HepG2 (cell line): Measurements from ENCODE around the gene CERS4. TPM values are rescaled to one million over a fixed set of nuclear protein-coding genes. Genes with fewer than 3 reads are reported as not detected.
A peak's percentile ranks its signal among the peaks of the same experiment; 100 is the strongest.

Experiments
- ATAC-seq: fragments of 200-7000 bp; cut with Tn5 transposase; 3 replicates; pipeline ENCODE4 v1.9.1; 2020; ENCODE audit warnings: mild to moderate bottlenecking, moderate library complexity
- BruUV-seq: library from RNA; stranded (reverse); fragments of 400-500 nt; replicated peaks from 2 replicates; lab custom pipeline; 2021; lab: Mats Ljungman, UMichigan
- CTCF ChIA-PET: fragments of 300-600 bp; formaldehyde crosslinking; extraction: SDS; loops from one replicate; lab custom pipeline; 2021; ENCODE audit warnings: low total read pairs, inconsistent platforms, low intra/inter-chr PET ratio; lab: Yijun Ruan, JAX
- POLR2A ChIA-PET: fragments of 350-600 bp; sonication (Branson Sonifier 250); formaldehyde crosslinking; loops from one replicate; lab custom pipeline; 2020; ENCODE audit warnings: antibody characterized with exemption, inconsistent platforms; lab: Yijun Ruan, JAX
- DNase-seq: peaks from one replicate; pipeline ENCODE4 v3.0.0-alpha.2; 2015; ENCODE audit warnings: low spot score
- FAIRE-seq: peaks from 3 replicates; lab custom pipeline; 2011; peaks lifted over from hg19 to GRCh38; lab: Jason Lieb, UNC
- H2AFZ ChIP-seq: one replicate; pipeline ENCODE4 v1.6.1; 2011; ENCODE audit warnings: low read length, inconsistent platforms
- H3K27ac ChIP-seq: fragments of 300-600 bp; 3 replicates; pipeline ENCODE4 v1.8.0; 2011; ENCODE audit warnings: mixed run types, mild to moderate bottlenecking, mixed read lengths, low read length, inconsistent platforms; ENCODE audit not compliant: insufficient read depth; ENCODE audit errors: extremely low read length
- H3K27me3 ChIP-seq, 2 experiments: fragments of 200-600 bp in 1 of 2; 2 replicates in 1 of 2; 3 replicates in 1 of 2; pipeline versions ENCODE4 v1.6.0 to v1.8.0; 2011; ENCODE audit warnings: low read length in 2 of 2, mild to moderate bottlenecking in 2 of 2, moderate library complexity in 2 of 2, inconsistent platforms in 1 of 2; ENCODE audit not compliant: insufficient read depth in 2 of 2, control insufficient read depth in 1 of 2
- H3K36me3 ChIP-seq, 2 experiments: fragments of 200-600 bp in 1 of 2; replicated peaks in 1 of 2; 2 replicates in 1 of 2; 3 replicates in 1 of 2; pipeline versions ENCODE4 v1.5.1 to v1.8.0; 2011; ENCODE audit warnings: low read length in 2 of 2, inconsistent platforms in 1 of 2; ENCODE audit not compliant: insufficient read depth in 2 of 2, control insufficient read depth in 1 of 2
- H3K4me1 ChIP-seq: 2 replicates; pipeline ENCODE4 v1.5.1; 2012; ENCODE audit warnings: low read length, inconsistent platforms; ENCODE audit not compliant: insufficient read depth
- H3K4me2 ChIP-seq: 2 replicates; pipeline ENCODE4 v1.6.0; 2011; ENCODE audit warnings: low read depth, low read length, inconsistent platforms
- H3K4me3 ChIP-seq, 3 experiments: fragments of 200-600 bp in 1 of 3; sonication (generic), shearing (Covaris generic) in 1 of 3; replicated peaks in 1 of 3; 2 replicates each; pipeline ENCODE4 v1.5.1; 2011 to 2016; ENCODE audit warnings: low read length in 3 of 3, inconsistent platforms in 2 of 3, low read depth in 2 of 3, mild to moderate bottlenecking in 2 of 3, control low read depth in 1 of 3, mixed read lengths in 1 of 3; ENCODE audit not compliant: insufficient read depth in 1 of 3
- H3K79me2 ChIP-seq: one replicate; pipeline ENCODE4 v1.6.1; 2011; ENCODE audit warnings: low read length, inconsistent platforms; ENCODE audit not compliant: insufficient read depth
- H3K9ac ChIP-seq: 2 replicates; pipeline ENCODE4 v1.6.0; 2011; ENCODE audit warnings: mild to moderate bottlenecking, low read depth, low read length, inconsistent platforms; ENCODE audit not compliant: insufficient read depth
- H3K9me3 ChIP-seq: 2 replicates; pipeline ENCODE4 v1.5.1; 2012; ENCODE audit warnings: mild to moderate bottlenecking, low read length
- H4K20me1 ChIP-seq: 2 replicates; pipeline ENCODE4 v1.6.0; 2011; ENCODE audit warnings: inconsistent platforms, mild to moderate bottlenecking, low read length, moderate library complexity; ENCODE audit not compliant: insufficient read depth
- HNF4A ChIP-seq: sonication (generic); formaldehyde crosslinking; IDR thresholded peaks from 2 replicates; pipeline ENCODE4 v1.4.0; 2020; ENCODE audit warnings: missing genetic modification reagents
- RARA ChIP-seq: IDR thresholded peaks from 2 replicates; pipeline ENCODE4 v1.6.1; 2016; ENCODE audit warnings: missing genetic modification reagents, missing compliant biosample characterization
- RXRB ChIP-seq: IDR thresholded peaks from 2 replicates; pipeline ENCODE4 v1.6.1; 2016; ENCODE audit warnings: borderline replicate concordance, missing genetic modification reagents, missing compliant biosample characterization
- ZNF282 ChIP-seq: fragments of 450-650 bp; IDR thresholded peaks from 2 replicates; pipeline ENCODE4 v1.6.1; 2018; ENCODE audit not compliant: partially characterized antibody
- WGBS: methylation state at CpG from one replicate; pipeline ENCODE4 v1.1.6; 2017; ENCODE audit warnings: low lambda C conversion rate; 5-methylcytosine and 5-hydroxymethylcytosine counted together
- in situ Hi-C: cut with HindIII; loops from 2 replicates; pipeline ENCODE4 v1.10.0; 2017; ENCODE audit warnings: low pct_unique_long_range_greater_than_20kb; ENCODE audit not compliant: extremely low pct_ligation_motif_present
- intact Hi-C: fragments of 100-400 bp; cut with micrococcal nuclease; formaldehyde crosslinking; loops from one replicate; pipeline ENCODE4 v1.10.0; 2022; ENCODE audit not compliant: unreplicated experiment
- polyA plus RNA-seq, 8 experiments: library from polyadenylated mRNA; depleted of rRNA in 3 of 8; stranded (reverse) in 7 of 8; unstranded in 1 of 8; fragments of >200 nt; fragmentation: Illumina TruSeq in 4 of 8; extraction: Trizol in 4 of 8; gene quantifications; 2 replicates each; pipeline versions ENCODE4 v1.2.1 to v1.2.3, GENCODE V29; 2011 to 2016; ENCODE audit warnings: low read depth in 4 of 8, missing spikeins in 1 of 8, mixed read lengths in 1 of 8; ENCODE audit not compliant: insufficient read depth in 1 of 8
- total RNA-seq, 5 experiments: library from RNA; depleted of rRNA; stranded (reverse); fragments of >200 nt; fragmentation: Illumina TruSeq; extraction: Trizol; gene quantifications; 2 replicates each; pipeline ENCODE4 v1.2.3, GENCODE V29; 2016; ENCODE audit warnings: low read depth in 1 of 5
- TF ChIP-seq, protein P1 (sequence below): sonication (generic); formaldehyde crosslinking; conservative IDR thresholded peaks from 2 replicates; pipeline ENCODE4 v1.4.0; 2020; ENCODE audit warnings: mild to moderate bottlenecking, missing genetic modification reagents, moderate library complexity

The CERS4 gene
- total and polyA plus RNA-seq, 2 of the 13 experiments (the other 11 are each of a cell fraction or from before 2014, with no cell fraction given), result 74.7 to 83.5 TPM

DNA sequence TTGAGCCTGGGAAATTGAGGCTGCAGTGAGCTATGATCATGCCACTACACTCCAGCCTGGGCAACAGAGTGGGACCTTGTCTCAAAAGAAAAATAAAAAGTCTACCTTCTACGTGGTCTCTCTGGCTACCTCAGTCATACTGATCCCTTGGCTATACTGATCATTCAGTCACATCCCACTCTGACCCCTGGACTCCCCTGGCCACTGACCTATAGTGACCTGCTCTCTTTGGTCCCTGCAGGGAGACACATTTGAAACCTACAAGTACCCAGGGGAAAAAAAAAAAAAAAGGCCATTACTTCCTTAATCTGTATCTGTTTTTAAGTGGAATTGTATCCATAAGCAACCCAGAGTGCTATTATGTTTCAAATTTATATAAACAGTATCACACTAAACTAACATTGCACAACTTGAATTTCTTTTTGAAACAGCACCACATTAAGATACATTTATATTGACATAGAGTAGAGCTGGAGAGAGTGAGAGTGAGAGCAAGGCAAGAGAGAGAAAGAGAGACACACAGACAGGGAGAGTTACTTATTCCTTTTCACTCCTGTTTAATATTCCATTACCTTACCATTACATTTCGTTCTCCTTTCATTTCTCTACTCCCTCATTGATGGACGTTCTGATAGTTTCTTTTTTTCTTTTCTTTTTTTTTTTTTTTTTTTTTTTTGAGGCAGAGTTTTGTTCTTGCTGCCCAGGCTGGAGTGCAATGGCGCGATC, 23.7 kb upstream of the CERS4 start:
- no peak overlapping the region for H2AFZ ChIP-seq
- no peak overlapping the region for H3K4me3 ChIP-seq
- FAIRE-seq, result no peak
- no TSS peak for BruUV-seq
- no peaks in the 10 kb centered on the region for H4K20me1 ChIP-seq
- CTCF ChIA-PET, result no interaction called here
- no peak for DNase-seq
- in situ Hi-C loops, result no loop called here
- POLR2A ChIA-PET, result no interaction called here
- ATAC-seq, result peak; percentile 44
- intact Hi-C loops, result no loop called here
- 46% methylated on average over 5 of the region's 5 CpGs for WGBS
- no peaks in the 10 kb centered on the region for H3K79me2 ChIP-seq
- no peaks in the 10 kb centered on the region for H3K9me3 ChIP-seq
- H3K4me2 ChIP-seq, result peak overlapping the region; percentile 14; the same call in 1 of the 2 replicates
- TF ChIP-seq ZNF282 (no peak), HNF4A (0 out of 2 replicates have a peak, but pooled peaks have one; percentile 18), RARA (0 out of 2 replicates have a peak, but pooled peaks have one; percentile 11), RXRB (0 out of 2 replicates have a peak, but pooled peaks have one; percentile 17)
- TF ChIP-seq, protein P1, sequence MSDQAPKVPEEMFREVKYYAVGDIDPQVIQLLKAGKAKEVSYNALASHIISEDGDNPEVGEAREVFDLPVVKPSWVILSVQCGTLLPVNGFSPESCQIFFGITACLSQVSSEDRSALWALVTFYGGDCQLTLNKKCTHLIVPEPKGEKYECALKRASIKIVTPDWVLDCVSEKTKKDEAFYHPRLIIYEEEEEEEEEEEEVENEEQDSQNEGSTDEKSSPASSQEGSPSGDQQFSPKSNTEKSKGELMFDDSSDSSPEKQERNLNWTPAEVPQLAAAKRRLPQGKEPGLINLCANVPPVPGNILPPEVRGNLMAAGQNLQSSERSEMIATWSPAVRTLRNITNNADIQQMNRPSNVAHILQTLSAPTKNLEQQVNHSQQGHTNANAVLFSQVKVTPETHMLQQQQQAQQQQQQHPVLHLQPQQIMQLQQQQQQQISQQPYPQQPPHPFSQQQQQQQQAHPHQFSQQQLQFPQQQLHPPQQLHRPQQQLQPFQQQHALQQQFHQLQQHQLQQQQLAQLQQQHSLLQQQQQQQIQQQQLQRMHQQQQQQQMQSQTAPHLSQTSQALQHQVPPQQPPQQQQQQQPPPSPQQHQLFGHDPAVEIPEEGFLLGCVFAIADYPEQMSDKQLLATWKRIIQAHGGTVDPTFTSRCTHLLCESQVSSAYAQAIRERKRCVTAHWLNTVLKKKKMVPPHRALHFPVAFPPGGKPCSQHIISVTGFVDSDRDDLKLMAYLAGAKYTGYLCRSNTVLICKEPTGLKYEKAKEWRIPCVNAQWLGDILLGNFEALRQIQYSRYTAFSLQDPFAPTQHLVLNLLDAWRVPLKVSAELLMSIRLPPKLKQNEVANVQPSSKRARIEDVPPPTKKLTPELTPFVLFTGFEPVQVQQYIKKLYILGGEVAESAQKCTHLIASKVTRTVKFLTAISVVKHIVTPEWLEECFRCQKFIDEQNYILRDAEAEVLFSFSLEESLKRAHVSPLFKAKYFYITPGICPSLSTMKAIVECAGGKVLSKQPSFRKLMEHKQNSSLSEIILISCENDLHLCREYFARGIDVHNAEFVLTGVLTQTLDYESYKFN, result 0 out of 2 replicates have a peak, but pooled peaks have one; percentile 23
- H3K27ac ChIP-seq, result no peak overlapping the region
- peaks cover 56% of the 10 kb centered on the region for H3K4me1 ChIP-seq
- no peak overlapping the region for H3K9ac ChIP-seq
- no peaks in the 10 kb centered on the region; a peak in 1 of 5 replicates for H3K27me3 ChIP-seq
- no peaks in the 10 kb centered on the region for H3K36me3 ChIP-seq
